Neural crest cell (in vitro differentiated cells): ENCODE data around the gene CLEC16A. TPM values are rescaled to one million over a fixed set of nuclear protein-coding genes. Genes with fewer than 3 reads are reported as not detected.

ENCODE experiments used
- DNase-seq: peaks from one replicate; pipeline ENCODE4 v3.0.0; 2021; ENCODE audit warnings: low read depth, mixed read lengths, low spot score
- H3K27ac Mint-ChIP-seq: one replicate; pipeline ENCODE4 v1.8.0; 2021; ENCODE audit warnings: mild to moderate bottlenecking, mixed read lengths; ENCODE audit not compliant: unreplicated experiment
- H3K27me3 Mint-ChIP-seq: 2 replicates; pipeline ENCODE4 v1.8.0; 2021; ENCODE audit warnings: low read depth, mild to moderate bottlenecking, mixed read lengths
- H3K36me3 Mint-ChIP-seq: 2 replicates; pipeline ENCODE4 v1.8.0; 2021; ENCODE audit warnings: low read depth, mild to moderate bottlenecking, mixed read lengths
- H3K4me1 Mint-ChIP-seq: 2 replicates; pipeline ENCODE4 v1.8.0; 2021; ENCODE audit warnings: mixed read lengths
- H3K4me3 Mint-ChIP-seq: one replicate; pipeline ENCODE4 v1.8.0; 2021; ENCODE audit warnings: mild to moderate bottlenecking, mixed read lengths
- H3K9me3 Mint-ChIP-seq: 2 replicates; pipeline ENCODE4 v1.8.0; 2021; ENCODE audit warnings: mixed read lengths
- total RNA-seq: library from RNA; stranded (reverse); gene quantifications from 2 replicates; pipeline ENCODE4 v1.2.1, GENCODE V29; 2021
- TF ChIP-seq, protein P1 (sequence below): fragments of 200-600 bp; sonication (generic); conservative IDR thresholded peaks from 2 replicates; pipeline ENCODE4 v1.5.0; 2021; ENCODE audit warnings: antibody characterized with exemption, mild to moderate bottlenecking

The CLEC16A gene
- total RNA-seq, 1 donor from 2014 or later = 21.3 TPM

DNA sequence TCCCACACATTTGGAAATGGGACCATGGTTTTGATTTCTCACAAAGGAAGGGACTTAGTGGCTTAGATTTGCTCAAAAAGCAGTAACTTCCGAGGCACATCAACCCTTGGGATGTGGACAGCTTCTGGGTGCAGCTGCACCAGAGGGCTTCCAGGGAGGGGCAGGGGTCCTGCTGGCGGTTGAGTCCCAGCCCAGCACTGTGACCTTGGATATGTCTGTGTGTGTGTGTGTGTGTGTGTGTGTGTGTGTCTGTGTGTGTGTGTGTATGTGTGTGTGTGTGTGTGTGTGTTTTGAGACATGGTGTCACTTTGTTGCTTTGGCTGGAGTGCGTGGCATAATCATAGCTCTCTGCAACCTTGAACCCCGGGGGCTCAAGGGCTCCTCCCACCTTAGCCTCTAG lies 130.8 kb downstream of the CLEC16A start:
- Mint-ChIP-seq H3K27me3 (no peaks in the 10 kb centered on the region), H3K27ac (no peak overlapping the region), H3K36me3 (no peaks in the 10 kb centered on the region), H3K4me1 (peaks cover 9% of the 10 kb centered on the region), H3K9me3 (no peaks in the 10 kb centered on the region), H3K4me3 (no peak overlapping the region)
- TF ChIP-seq, protein P1, sequence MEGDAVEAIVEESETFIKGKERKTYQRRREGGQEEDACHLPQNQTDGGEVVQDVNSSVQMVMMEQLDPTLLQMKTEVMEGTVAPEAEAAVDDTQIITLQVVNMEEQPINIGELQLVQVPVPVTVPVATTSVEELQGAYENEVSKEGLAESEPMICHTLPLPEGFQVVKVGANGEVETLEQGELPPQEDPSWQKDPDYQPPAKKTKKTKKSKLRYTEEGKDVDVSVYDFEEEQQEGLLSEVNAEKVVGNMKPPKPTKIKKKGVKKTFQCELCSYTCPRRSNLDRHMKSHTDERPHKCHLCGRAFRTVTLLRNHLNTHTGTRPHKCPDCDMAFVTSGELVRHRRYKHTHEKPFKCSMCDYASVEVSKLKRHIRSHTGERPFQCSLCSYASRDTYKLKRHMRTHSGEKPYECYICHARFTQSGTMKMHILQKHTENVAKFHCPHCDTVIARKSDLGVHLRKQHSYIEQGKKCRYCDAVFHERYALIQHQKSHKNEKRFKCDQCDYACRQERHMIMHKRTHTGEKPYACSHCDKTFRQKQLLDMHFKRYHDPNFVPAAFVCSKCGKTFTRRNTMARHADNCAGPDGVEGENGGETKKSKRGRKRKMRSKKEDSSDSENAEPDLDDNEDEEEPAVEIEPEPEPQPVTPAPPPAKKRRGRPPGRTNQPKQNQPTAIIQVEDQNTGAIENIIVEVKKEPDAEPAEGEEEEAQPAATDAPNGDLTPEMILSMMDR = no peak
- DNase-seq = no peak

DNA sequence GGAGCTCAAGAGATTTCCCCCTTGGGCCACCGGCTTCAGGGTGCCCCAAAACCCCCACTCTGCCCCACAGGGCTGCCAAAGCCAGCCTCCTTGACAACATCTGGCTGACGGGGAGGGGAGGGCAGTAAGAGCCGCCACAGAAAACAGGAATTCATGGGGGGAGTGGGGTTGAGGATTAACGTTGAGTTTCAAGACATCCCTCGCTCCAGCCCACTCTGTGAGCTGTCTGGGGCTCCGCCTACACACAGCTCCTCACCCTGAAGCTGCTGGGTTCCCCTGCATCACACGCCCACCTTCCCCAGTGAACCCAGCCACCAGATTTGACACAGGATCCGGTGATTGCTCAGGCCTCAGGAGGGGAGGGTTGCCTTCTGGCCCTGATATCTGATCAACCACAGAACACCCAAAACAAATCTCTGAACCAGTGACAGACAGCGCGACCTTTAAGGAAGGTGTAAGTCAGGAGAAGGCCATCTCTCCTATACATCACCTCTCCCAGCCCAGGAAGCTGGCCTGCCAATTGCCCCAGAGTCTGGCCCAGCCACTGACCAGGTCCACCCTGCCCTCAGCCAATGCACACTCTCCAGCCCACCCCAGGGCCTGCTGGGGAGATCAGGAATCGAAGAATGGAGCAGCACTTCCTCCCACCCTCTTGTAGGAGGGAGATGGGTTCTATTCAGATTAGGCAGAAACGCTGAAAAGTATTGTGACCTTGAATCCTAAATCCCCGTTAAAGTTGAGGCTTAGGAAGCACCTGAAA lies 132.1 kb downstream of the CLEC16A start:
- Mint-ChIP-seq H3K9me3 (no peaks in the 10 kb centered on the region), H3K36me3 (no peaks in the 10 kb centered on the region), H3K27me3 (no peaks in the 10 kb centered on the region), H3K27ac (no peak overlapping the region), H3K4me3 (no peak overlapping the region), H3K4me1 (peaks cover 13% of the 10 kb centered on the region)
- no peak for DNase-seq
- TF ChIP-seq, protein P1 = no peak

DNA sequence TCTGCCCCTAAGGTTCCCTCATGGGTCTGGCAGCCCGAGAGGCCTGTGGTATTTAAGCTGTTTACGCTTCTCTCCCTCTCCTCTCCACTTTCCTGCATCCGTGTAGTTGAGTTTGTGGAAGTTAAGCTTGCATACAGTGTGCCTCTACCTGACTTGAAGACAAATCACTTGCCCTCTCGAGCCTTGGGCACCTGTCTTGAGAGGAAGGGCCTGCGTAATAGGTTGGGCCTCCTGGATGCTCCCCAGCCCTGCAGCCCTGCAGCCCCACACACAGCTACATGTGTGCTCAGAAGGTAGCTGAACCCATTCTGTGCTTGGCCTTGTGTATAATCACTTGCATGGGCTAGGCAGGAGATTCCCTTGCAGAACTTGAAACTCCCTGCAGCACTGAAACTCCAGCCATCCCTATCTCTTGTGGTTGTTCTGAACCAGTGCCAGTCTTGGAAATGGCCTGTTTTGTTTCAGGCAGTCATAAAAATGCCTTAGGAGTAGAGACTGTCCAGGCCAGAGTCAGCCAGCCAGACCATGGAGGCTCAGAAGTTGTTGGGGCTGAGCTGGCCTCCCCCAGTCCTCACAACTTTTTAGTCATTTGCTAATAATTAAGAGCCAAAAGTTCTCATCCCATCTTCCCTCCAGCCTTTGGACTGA lies 134.6 kb downstream of the CLEC16A start:
- Mint-ChIP-seq H3K4me3 (no peak overlapping the region), H3K27ac (no peak overlapping the region), H3K27me3 (no peaks in the 10 kb centered on the region), H3K9me3 (no peaks in the 10 kb centered on the region), H3K36me3 (no peaks in the 10 kb centered on the region), H3K4me1 (peaks cover 14% of the 10 kb centered on the region)
- TF ChIP-seq, protein P1 = no peak
- no peak for DNase-seq

DNA sequence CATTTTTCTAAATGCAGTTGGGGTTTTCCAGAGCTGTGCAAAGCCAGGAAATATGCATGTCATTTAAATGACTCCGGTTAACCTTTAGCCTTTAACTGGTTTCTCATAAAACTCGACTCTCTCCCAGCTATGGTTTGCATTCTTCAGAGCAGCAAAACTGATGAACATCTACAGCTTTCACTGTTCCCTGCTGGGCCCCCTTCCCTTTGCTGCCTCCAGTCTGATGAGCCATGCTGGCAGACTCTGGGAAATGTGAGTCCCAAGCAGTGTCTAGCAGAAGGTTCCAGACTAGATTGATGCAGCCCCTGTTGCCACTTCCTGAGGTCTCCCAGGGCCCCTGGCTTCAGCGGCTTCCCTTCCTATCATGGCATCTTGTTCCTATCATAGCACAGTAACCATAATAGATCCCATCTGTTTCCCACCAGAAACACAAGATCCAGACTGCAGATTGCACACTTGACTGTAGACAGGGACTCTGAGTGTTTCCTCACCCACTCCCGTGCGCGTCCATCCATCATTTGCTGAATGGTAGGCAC lies 135.4 kb downstream of the CLEC16A start:
- TF ChIP-seq, protein P1 = no peak
- H3K9me3 Mint-ChIP-seq = no peaks in the 10 kb centered on the region
- no peak overlapping the region for H3K27ac Mint-ChIP-seq
- peaks cover 22% of the 10 kb centered on the region for H3K4me1 Mint-ChIP-seq
- DNase-seq = no peak
- no peaks in the 10 kb centered on the region for H3K27me3 Mint-ChIP-seq
- no peak overlapping the region for H3K4me3 Mint-ChIP-seq
- H3K36me3 Mint-ChIP-seq = no peaks in the 10 kb centered on the region

DNA sequence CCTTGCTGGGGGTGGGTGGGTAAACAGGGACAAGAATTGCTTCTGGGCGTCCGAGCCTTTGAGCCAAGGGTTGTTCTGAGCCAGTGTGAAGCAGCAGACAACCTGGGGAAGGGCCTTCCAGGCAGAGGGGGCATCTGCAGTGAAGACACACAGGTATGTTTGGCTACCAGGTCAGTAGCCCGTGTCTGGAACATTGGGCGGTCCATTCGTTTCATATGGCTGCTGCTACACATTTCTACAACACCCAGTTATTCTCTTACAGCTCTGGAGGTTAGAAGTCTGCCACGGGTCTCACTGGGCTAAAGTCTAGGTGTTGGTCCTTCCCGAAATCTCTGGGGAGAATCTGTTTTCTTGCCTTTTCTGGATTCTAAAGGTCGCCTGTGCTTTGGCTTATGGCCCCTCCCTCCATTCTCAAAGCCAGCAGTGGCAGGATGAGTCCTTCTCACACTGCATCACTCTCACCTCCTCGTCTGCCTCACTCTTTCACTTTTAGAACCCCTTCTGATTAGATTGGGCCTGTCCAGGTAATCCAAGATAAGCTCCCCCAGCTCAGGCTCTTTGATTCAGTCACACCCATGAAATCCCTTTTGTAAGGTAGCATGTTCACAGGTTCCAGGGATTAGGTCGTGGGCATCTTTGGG lies 136.1 kb downstream of the CLEC16A start:
- Mint-ChIP-seq H3K9me3 (no peaks in the 10 kb centered on the region), H3K27ac (no peak overlapping the region), H3K36me3 (no peaks in the 10 kb centered on the region), H3K27me3 (no peaks in the 10 kb centered on the region), H3K4me3 (no peak overlapping the region), H3K4me1 (peaks cover 23% of the 10 kb centered on the region)
- TF ChIP-seq, protein P1 = no peak
- no peak for DNase-seq
